HL-60 (cell line): ENCODE data around the gene ABHD15.

Source experiments
- GABPA ChIP-seq: IDR thresholded peaks from 2 replicates; pipeline ENCODE4 v1.6.1; 2012; ENCODE audit warnings: low read depth
- POLR2AphosphoS5 ChIP-seq: IDR thresholded peaks from 2 replicates; pipeline ENCODE4 v1.6.1; 2012; ENCODE audit warnings: low read depth
- SPI1 ChIP-seq: IDR thresholded peaks from 2 replicates; pipeline ENCODE4 v1.6.1; 2012; ENCODE audit warnings: low read depth, mild to moderate bottlenecking, borderline replicate concordance
- TF ChIP-seq, protein P1 (sequence below): IDR thresholded peaks from one replicate; pipeline ENCODE4 v1.5.1; 2011; ENCODE audit warnings: low read length, control low read depth, inconsistent platforms; ENCODE audit not compliant: insufficient read depth
- TF ChIP-seq, protein P2 (sequence below): IDR thresholded peaks from 2 replicates; pipeline ENCODE4 v1.6.1; 2012; ENCODE audit warnings: low read depth; ENCODE audit not compliant: insufficient replicate concordance

DNA sequence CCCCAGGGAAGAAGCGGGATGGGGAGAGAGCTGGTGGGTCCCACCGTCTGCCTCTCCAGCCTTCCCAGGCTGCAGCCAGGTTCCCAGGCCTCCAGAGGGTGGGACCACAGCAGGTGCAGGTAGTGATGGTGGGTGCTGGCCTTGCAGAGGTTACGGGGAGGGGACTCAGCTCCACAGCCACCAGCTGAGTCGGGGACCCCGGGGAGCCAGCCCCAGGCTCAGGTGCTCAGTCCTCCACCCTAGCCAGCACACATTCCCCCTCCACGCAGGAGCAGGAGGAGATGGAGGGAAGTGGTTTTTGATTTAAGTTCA lies 6.7 kb upstream of the ABHD15 start:
- TF ChIP-seq, protein P1, sequence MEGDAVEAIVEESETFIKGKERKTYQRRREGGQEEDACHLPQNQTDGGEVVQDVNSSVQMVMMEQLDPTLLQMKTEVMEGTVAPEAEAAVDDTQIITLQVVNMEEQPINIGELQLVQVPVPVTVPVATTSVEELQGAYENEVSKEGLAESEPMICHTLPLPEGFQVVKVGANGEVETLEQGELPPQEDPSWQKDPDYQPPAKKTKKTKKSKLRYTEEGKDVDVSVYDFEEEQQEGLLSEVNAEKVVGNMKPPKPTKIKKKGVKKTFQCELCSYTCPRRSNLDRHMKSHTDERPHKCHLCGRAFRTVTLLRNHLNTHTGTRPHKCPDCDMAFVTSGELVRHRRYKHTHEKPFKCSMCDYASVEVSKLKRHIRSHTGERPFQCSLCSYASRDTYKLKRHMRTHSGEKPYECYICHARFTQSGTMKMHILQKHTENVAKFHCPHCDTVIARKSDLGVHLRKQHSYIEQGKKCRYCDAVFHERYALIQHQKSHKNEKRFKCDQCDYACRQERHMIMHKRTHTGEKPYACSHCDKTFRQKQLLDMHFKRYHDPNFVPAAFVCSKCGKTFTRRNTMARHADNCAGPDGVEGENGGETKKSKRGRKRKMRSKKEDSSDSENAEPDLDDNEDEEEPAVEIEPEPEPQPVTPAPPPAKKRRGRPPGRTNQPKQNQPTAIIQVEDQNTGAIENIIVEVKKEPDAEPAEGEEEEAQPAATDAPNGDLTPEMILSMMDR = no peak
- TF ChIP-seq SPI1 = no peak
- 0 out of 2 replicates have a peak, but pooled peaks have one; percentile 6 for TF ChIP-seq POLR2AphosphoS5
- TF ChIP-seq, protein P2, sequence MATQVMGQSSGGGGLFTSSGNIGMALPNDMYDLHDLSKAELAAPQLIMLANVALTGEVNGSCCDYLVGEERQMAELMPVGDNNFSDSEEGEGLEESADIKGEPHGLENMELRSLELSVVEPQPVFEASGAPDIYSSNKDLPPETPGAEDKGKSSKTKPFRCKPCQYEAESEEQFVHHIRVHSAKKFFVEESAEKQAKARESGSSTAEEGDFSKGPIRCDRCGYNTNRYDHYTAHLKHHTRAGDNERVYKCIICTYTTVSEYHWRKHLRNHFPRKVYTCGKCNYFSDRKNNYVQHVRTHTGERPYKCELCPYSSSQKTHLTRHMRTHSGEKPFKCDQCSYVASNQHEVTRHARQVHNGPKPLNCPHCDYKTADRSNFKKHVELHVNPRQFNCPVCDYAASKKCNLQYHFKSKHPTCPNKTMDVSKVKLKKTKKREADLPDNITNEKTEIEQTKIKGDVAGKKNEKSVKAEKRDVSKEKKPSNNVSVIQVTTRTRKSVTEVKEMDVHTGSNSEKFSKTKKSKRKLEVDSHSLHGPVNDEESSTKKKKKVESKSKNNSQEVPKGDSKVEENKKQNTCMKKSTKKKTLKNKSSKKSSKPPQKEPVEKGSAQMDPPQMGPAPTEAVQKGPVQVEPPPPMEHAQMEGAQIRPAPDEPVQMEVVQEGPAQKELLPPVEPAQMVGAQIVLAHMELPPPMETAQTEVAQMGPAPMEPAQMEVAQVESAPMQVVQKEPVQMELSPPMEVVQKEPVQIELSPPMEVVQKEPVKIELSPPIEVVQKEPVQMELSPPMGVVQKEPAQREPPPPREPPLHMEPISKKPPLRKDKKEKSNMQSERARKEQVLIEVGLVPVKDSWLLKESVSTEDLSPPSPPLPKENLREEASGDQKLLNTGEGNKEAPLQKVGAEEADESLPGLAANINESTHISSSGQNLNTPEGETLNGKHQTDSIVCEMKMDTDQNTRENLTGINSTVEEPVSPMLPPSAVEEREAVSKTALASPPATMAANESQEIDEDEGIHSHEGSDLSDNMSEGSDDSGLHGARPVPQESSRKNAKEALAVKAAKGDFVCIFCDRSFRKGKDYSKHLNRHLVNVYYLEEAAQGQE = no peak
- TF ChIP-seq GABPA = no peak
